Activated naive CD8-positive, alpha-beta T cell (primary cell): Measurements from ENCODE around the gene SLC25A22.

ENCODE experiments used
- H3K27ac Mint-ChIP-seq: one replicate; pipeline ENCODE4 v1.8.0; 2021; ENCODE audit warnings: mixed read lengths
- H3K27me3 Mint-ChIP-seq: one replicate; pipeline ENCODE4 v1.8.0; 2021; ENCODE audit warnings: mixed read lengths
- H3K36me3 Mint-ChIP-seq: one replicate; pipeline ENCODE4 v1.8.0; 2021; ENCODE audit warnings: mixed read lengths
- H3K4me1 Mint-ChIP-seq: one replicate; pipeline ENCODE4 v1.8.0; 2021; ENCODE audit warnings: low read depth, mixed read lengths
- H3K4me3 Mint-ChIP-seq: one replicate; pipeline ENCODE4 v1.8.0; 2021; ENCODE audit warnings: mild to moderate bottlenecking, mixed read lengths
- H3K9me3 Mint-ChIP-seq: one replicate; pipeline ENCODE4 v1.8.0; 2021; ENCODE audit warnings: low read depth, mixed read lengths

The SLC25A22 gene

GRCh38 chr11:804599-804964, 6.5 kb upstream of the SLC25A22 start:
- peaks cover 16% of the 10 kb centered on the region for H3K4me1 Mint-ChIP-seq
- peak overlapping the region; percentile 75 for H3K4me3 Mint-ChIP-seq
- peak overlapping the region; percentile 50 for H3K27ac Mint-ChIP-seq
- H3K27me3 Mint-ChIP-seq, result no peaks in the 10 kb centered on the region
- no peaks in the 10 kb centered on the region for H3K9me3 Mint-ChIP-seq
- H3K36me3 Mint-ChIP-seq, result no peaks in the 10 kb centered on the region

DNA sequence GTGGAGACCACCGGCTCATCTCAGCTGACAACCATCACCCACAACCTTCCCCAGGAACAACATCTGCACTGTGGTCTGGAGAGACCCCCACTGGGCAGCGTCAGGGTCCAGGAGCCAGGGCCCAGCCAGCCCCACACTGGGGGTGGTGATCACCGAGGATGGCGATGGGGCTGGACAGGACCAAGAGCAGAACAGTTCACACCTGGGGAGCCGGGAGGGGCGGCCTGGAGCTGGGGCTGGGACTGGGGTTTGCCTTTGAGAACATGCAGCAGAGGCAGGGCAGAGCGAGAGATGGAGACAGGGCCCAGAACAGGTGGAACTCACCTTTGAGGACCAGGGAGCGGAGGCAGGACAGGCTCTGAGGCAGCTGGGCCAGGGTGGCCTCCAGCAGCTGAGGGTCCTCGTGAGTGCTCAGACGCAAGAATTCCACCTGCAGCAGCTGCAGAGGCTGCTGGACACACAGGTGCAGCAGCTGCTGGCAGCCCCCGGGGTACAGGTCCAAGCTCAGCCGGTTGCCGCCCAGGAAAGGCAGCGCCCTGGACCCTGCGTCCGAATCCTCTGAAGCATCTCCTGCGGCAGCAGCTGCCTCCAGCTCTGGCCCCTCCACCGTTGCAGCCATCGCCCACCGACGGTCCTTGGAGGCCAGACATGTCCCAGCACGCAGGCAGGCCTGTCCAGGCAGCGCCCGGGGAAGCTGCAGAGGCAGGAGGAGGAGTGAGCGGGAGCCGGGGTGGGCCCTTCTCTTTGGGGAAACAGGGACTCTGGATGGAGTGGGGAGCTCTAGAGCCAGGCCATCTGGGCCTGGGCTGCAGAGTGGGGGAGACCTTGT, 5.9 kb upstream of the SLC25A22 start:
- Mint-ChIP-seq H3K27me3 (no peaks in the 10 kb centered on the region), H3K27ac (no peak overlapping the region), H3K4me1 (peaks cover 15% of the 10 kb centered on the region), H3K9me3 (no peaks in the 10 kb centered on the region), H3K36me3 (no peaks in the 10 kb centered on the region), H3K4me3 (peak overlapping the region; percentile 75)

DNA sequence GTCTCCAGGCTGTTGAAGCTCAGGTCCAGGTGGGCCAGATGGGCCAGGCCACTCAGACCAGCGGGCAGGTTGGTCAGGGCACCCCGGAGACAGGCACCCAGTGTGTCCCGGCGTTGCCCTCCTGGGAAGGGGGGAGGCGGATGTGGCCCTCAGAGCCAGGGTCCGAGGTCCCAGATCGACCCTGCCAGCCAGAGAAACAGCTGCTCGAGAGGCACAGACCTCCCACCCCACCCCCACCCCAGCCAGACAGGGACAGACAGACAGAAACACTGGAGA, 5.3 kb upstream of the SLC25A22 start:
- no peaks in the 10 kb centered on the region for H3K36me3 Mint-ChIP-seq
- no peaks in the 10 kb centered on the region for H3K9me3 Mint-ChIP-seq
- H3K27ac Mint-ChIP-seq, result no peak overlapping the region
- H3K4me3 Mint-ChIP-seq, result no peak overlapping the region
- H3K4me1 Mint-ChIP-seq, result peaks cover 9% of the 10 kb centered on the region
- H3K27me3 Mint-ChIP-seq, result no peaks in the 10 kb centered on the region

DNA sequence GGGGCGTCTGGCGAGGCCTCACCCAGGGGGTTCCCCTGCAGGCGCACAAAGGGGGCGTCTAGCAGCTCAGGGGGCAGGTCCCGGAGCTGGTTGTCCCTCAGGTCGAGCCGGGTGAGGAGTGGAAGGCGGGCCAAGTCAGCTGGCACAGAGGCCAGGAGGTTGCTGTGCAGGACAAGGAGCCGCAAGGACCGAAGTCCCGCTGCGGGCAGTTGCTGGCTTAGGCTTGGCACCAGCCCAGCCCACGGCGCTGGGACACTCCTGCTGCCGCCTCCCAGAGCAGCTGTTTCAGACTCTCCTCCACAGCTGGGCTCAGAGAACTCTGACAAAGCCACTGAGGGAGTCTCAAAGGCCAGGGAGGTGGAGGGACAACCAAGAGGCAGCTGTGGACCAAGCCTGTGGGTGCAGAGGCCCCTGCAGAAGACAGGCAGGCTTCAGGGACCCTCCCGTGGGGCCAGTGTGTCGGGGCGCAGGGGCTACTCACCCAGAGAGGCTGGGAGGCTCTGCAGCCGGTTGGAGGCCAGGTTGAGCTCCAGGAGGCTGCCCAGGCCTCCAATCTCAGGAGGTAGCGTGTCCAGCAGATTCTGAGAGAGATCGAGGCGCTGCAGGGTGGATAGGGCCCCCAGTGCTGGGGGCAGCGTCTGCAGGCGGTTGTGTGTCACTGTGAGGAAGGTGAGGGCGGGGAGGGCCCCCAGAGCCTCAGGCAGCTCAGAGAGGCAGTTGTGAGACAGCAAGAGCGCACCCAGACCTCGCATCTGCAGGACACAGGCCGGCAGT, 4.8 kb upstream of the SLC25A22 start:
- Mint-ChIP-seq H3K27ac (no peak overlapping the region), H3K36me3 (no peaks in the 10 kb centered on the region), H3K4me1 (peaks cover 8% of the 10 kb centered on the region), H3K9me3 (no peaks in the 10 kb centered on the region), H3K27me3 (no peaks in the 10 kb centered on the region), H3K4me3 (no peak overlapping the region)

DNA sequence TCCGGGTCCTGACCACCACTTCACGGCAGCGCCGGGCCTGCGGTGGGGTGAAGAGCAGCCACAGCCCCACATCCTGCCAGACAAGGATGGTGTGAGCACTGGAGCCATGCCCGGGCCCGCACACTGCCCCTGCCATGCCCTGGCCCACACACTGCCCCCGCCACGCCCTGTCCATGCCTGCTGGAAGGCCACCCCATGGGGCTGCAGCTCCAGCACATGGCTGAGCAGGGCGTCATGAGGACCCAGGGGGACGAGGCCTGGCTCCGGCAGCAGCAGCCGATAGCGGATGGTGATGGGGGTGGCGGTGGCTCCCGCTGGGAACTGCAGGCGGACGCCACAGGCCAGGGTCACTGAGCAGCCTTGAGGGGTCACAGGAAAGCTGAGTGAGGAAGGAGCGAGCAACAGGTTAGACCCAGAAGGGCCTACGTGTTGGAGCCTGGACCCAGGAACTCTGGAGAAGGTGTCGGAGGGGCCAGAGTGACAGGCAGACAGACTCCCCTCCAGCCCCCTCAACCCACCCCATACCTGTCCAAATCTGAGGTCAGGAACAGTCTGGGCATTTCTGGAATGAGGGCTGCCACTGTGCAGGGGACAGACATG, 4.0 kb upstream of the SLC25A22 start:
- Mint-ChIP-seq H3K36me3 (no peaks in the 10 kb centered on the region), H3K4me3 (no peak overlapping the region)

DNA sequence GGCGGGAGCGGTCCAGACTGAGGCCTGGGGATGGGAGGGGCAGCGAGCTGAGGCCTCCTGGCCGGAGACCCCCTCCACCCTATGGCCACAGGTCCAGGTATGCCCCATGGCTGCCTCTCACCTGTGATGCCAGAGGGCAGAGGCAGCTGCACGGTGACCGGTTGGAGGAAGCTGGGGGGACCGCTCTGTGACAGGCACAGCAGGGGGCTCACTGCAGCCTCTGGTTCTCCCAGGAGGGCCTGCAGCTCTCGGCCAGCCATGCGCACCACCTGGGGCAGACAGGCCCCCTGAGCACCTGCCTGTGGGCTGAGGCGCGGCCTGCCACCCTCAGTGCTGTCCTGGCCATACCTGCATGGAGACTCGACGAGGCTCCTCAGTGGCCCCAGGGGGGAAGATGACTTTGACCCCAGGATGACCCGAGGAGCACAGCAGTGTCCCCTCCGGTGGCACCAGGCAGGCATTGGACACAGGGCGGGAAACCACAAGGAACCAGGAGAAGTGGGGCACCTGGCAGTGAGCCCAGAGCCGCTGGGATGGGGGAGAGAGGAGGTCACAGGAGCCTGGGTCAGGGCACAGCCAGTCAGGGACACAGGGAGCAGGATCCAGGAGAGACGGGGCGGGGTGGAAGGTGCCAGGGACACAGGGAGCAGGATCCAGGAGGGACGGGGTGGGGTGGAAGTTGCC, 3.2 kb upstream of the SLC25A22 start:
- Mint-ChIP-seq H3K36me3 (no peaks in the 10 kb centered on the region), H3K4me3 (no peak overlapping the region), H3K4me1 (peaks cover 8% of the 10 kb centered on the region), H3K27me3 (no peaks in the 10 kb centered on the region), H3K9me3 (no peaks in the 10 kb centered on the region), H3K27ac (no peak overlapping the region)

More for the DNA sequence above, 4.0 kb upstream of the SLC25A22 start:
- no peak overlapping the region for H3K27ac Mint-ChIP-seq
- no peaks in the 10 kb centered on the region for H3K27me3 Mint-ChIP-seq
- H3K4me1 Mint-ChIP-seq, result peaks cover 5% of the 10 kb centered on the region
- no peaks in the 10 kb centered on the region for H3K9me3 Mint-ChIP-seq

DNA sequence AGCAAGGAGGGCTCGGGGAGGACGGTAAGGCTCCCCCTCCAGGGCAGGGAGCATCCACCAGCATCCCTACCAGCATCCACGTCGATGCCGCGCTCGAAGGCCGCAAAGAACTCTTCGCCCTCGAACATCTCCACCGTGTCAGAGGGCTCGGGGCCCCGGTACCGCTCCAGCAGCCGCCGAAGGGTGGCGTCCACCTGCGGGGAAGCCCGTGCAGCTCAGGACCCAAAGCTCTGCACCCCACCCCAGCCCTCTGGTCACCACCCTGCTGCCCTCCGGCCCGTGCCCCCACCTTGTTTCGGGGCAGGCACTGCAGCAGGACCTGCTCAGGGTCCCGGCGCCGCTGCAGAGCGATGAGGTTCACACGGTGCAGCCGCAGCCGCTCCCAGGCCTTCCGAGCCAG, 2.4 kb upstream of the SLC25A22 start:
- Mint-ChIP-seq H3K27ac (no peak overlapping the region), H3K9me3 (no peaks in the 10 kb centered on the region), H3K4me1 (peaks cover 10% of the 10 kb centered on the region), H3K4me3 (no peak overlapping the region), H3K36me3 (no peaks in the 10 kb centered on the region), H3K27me3 (no peaks in the 10 kb centered on the region)

- no peak overlapping the region for H3K27ac Mint-ChIP-seq
- H3K27me3 Mint-ChIP-seq, result no peaks in the 10 kb centered on the region
- H3K36me3 Mint-ChIP-seq, result no peaks in the 10 kb centered on the region
- H3K4me1 Mint-ChIP-seq, result peaks cover 10% of the 10 kb centered on the region
- no peaks in the 10 kb centered on the region for H3K9me3 Mint-ChIP-seq
- no peak overlapping the region for H3K4me3 Mint-ChIP-seq
These were observed 1.7 kb upstream of the SLC25A22 start for GRCh38 chr11:799641-800316.

DNA sequence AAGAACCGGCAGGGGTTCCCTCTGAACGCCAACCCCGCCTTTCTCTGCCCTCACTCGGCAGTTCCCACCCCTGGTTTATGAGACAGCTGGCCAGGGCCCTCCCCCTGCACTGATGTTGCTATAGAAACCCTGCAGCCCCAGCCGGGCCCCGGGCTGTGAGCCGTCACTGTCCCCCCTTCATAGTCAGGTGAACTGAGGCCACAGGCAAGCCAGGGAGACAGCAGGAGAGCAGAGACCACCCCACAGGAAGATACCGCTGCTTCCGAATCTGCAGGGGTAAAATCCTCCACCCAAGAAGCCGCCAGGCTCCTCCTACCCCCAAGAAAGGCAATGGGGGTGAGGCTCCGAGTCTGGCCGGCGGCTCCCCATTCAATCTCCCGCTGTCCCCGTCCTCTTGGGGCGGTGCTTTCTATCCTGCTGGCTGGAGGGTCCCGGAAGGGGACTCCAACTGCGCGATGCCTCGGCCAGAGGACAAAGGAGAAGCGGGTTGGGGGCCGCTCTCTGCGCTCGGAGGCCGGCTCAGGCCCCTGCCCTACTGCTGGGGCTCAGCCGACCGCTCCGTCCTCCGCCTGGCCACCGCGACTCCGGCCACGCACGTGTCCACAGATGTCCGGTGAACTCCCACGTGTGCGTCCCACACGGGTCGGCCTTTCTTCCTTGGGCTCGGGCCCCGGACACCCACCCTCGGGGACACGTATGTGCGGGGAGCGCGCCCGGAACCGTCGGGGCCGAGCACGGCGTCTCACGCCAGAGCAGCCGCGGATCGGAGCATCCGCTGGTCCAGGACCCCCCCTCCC, 587 bp downstream of the SLC25A22 start:
- Mint-ChIP-seq H3K4me1 (peaks cover 5% of the 10 kb centered on the region), H3K27ac (peak overlapping the region; percentile 84), H3K27me3 (no peaks in the 10 kb centered on the region), H3K36me3 (no peaks in the 10 kb centered on the region), H3K9me3 (no peaks in the 10 kb centered on the region), H3K4me3 (peak overlapping the region; percentile 91)

GRCh38 chr11:796565-797295, 1.4 kb downstream of the SLC25A22 start:
- H3K9me3 Mint-ChIP-seq, result no peaks in the 10 kb centered on the region
- H3K27me3 Mint-ChIP-seq, result no peaks in the 10 kb centered on the region
- H3K4me3 Mint-ChIP-seq, result peak overlapping the region; percentile 91
- H3K36me3 Mint-ChIP-seq, result no peaks in the 10 kb centered on the region
- H3K4me1 Mint-ChIP-seq, result peaks cover 5% of the 10 kb centered on the region
- H3K27ac Mint-ChIP-seq, result peak overlapping the region; percentile 84

- peak overlapping the region; percentile 91 for H3K4me3 Mint-ChIP-seq
- no peaks in the 10 kb centered on the region for H3K27me3 Mint-ChIP-seq
- H3K36me3 Mint-ChIP-seq, result no peaks in the 10 kb centered on the region
- peak overlapping the region; percentile 84 for H3K27ac Mint-ChIP-seq
- H3K4me1 Mint-ChIP-seq, result peaks cover 5% of the 10 kb centered on the region
- H3K9me3 Mint-ChIP-seq, result no peaks in the 10 kb centered on the region
These were observed 2.2 kb downstream of the SLC25A22 start for GRCh38 chr11:795634-796564.

- peak overlapping the region; percentile 91 for H3K4me3 Mint-ChIP-seq
- H3K36me3 Mint-ChIP-seq, result no peaks in the 10 kb centered on the region
- H3K4me1 Mint-ChIP-seq, result peaks cover 5% of the 10 kb centered on the region
- H3K9me3 Mint-ChIP-seq, result no peaks in the 10 kb centered on the region
- H3K27me3 Mint-ChIP-seq, result no peaks in the 10 kb centered on the region
- H3K27ac Mint-ChIP-seq, result no peak overlapping the region
These were observed 3.1 kb downstream of the SLC25A22 start for GRCh38 chr11:794766-795633.
